GM19467 (cell line): ENCODE measurements around the gene NOVA2.

Experiments
- ATAC-seq: cut with Tn5 transposase; IDR thresholded peaks from one replicate; pipeline ENCODE4 v1.9.1; 2021; ENCODE audit warnings: mild to moderate bottlenecking, moderate library complexity; ENCODE audit not compliant: unreplicated experiment

The NOVA2 gene

GRCh38 chr19:46000491-46001246, 27.0 kb upstream of the NOVA2 start:
- ATAC-seq: no peak

- no peak for ATAC-seq
Measured at GRCh38 chr19:45999653-46000121, 26.0 kb upstream of the NOVA2 start.

GRCh38 chr19:45998834-45999233, 25.2 kb upstream of the NOVA2 start:
- ATAC-seq: no peak

- ATAC-seq: no peak
Measured at GRCh38 chr19:45996933-45997332, 23.3 kb upstream of the NOVA2 start.

GRCh38 chr19:45995715-45996385, 22.2 kb upstream of the NOVA2 start:
- no peak for ATAC-seq

GRCh38 chr19:45994998-45995714, 21.5 kb upstream of the NOVA2 start, which contains the start of gene CCDC61:
CCDC61 (plus strand) TSS chr19:45995467; CDS start chr19:46003019, 7,552 bp downstream.
- peak; percentile 94 for ATAC-seq

- ATAC-seq: peak; percentile 12
Measured at GRCh38 chr19:45994456-45994997, 20.9 kb upstream of the NOVA2 start.

- no peak for ATAC-seq
Measured at GRCh38 chr19:45990113-45990728, 16.6 kb upstream of the NOVA2 start.

GRCh38 chr19:45985321-45985720, 11.7 kb upstream of the NOVA2 start:
- no peak for ATAC-seq

- no peak for ATAC-seq
Measured at GRCh38 chr19:45981350-45981749, 7.7 kb upstream of the NOVA2 start.

GRCh38 chr19:45978156-45978555, 4.5 kb upstream of the NOVA2 start:
- no peak for ATAC-seq

- ATAC-seq: no peak
Measured at GRCh38 chr19:45976178-45976577, 2.5 kb upstream of the NOVA2 start.

- ATAC-seq: no peak
Measured at GRCh38 chr19:45975306-45976070, 1.8 kb upstream of the NOVA2 start.

- no peak for ATAC-seq
Measured at GRCh38 chr19:45972947-45973540, 621 bp downstream of the NOVA2 start.

- ATAC-seq: no peak
Measured at GRCh38 chr19:45972081-45972946, 1.4 kb downstream of the NOVA2 start.

GRCh38 chr19:45971260-45971902, 2.3 kb downstream of the NOVA2 start:
- ATAC-seq: no peak

GRCh38 chr19:45969676-45970075, 4.0 kb downstream of the NOVA2 start:
- ATAC-seq: no peak

GRCh38 chr19:45968626-45969025, 5.0 kb downstream of the NOVA2 start:
- no peak for ATAC-seq
